ENCODE measurements around the gene TADA2B.

- no peak for TF ChIP-seq MAX (IDR thresholded peaks at IDR 0.05)
- no peak for TF ChIP-seq CTCF (IDR thresholded peaks at IDR 0.05; ENCODE audit: low read depth, low read length, missing input control)
Observed at GRCh38 chr4:7013175-7013574, 30.0 kb upstream of the TADA2B start.
